HL-60 (cell line): ENCODE measurements around the gene PCP2.

Source experiments
- CTCF ChIP-seq: IDR thresholded peaks from one replicate; pipeline ENCODE4 v1.5.1; 2011; ENCODE audit warnings: low read length, control low read depth, inconsistent platforms; ENCODE audit not compliant: insufficient read depth
- POLR2AphosphoS5 ChIP-seq: IDR thresholded peaks from 2 replicates; pipeline ENCODE4 v1.6.1; 2012; ENCODE audit warnings: low read depth
- REST ChIP-seq: IDR thresholded peaks from 2 replicates; pipeline ENCODE4 v1.6.1; 2012; ENCODE audit warnings: low read depth; ENCODE audit not compliant: insufficient replicate concordance

- TF ChIP-seq POLR2AphosphoS5 (no peak), CTCF (no peak), REST (no peak)
Observed at GRCh38 chr19:7612282-7613274, 20.9 kb downstream of the PCP2 start.
